Stomach (tissue), 9 donors: Measurements from ENCODE around the gene ANKRD11. TPM values are rescaled to one million over a fixed set of nuclear protein-coding genes. Genes with fewer than 3 reads are reported as not detected.
"Not testable (repeated sequence)": the region's sequence is repeated elsewhere in the genome, so short reads cannot be mapped to it uniquely, and the experiment has no call there.

Source experiments
- DNase-seq, 2 donors: peaks; one replicate each; pipeline versions ENCODE4 v3.0.0 to v3.0.0-alpha.2; 2013 to 2019
- H3K27ac ChIP-seq, 5 donors: fragments of 200-600 bp in 4 of 5; sonication (generic) in 4 of 5; one replicate each; pipeline ENCODE4 v1.5.1; 2013 to 2019; ENCODE audit warnings: mild to moderate bottlenecking in 1 of 5, moderate library complexity in 1 of 5
- H3K27me3 ChIP-seq, 3 donors: fragments of 200-600 bp; sonication (generic); one replicate each; pipeline ENCODE4 v1.5.1; 2017 to 2019; ENCODE audit warnings: mixed run types in 1 of 3
- H3K36me3 ChIP-seq, 4 donors: fragments of 200-600 bp; sonication (generic); 1 replicate in 3 of 4; 2 replicates in 1 of 4; pipeline ENCODE4 v1.5.1; 2016 to 2019
- H3K4me1 ChIP-seq, 4 donors: fragments of 200-600 bp; sonication (generic); one replicate each; pipeline ENCODE4 v1.5.1; 2016 to 2019
- H3K4me3 ChIP-seq, 4 donors: fragments of 200-600 bp; sonication (generic) in 3 of 4; one replicate each; pipeline ENCODE4 v1.5.1; 2016 to 2019; ENCODE audit warnings: mild to moderate bottlenecking in 1 of 4
- H3K9me3 ChIP-seq, 4 donors: fragments of 200-600 bp; sonication (generic); one replicate each; pipeline ENCODE4 v1.5.1; 2016 to 2019
- CTCF ChIP-seq, 7 experiments: fragments of 450-650 bp in 4 of 7; fragments of 200-600 bp in 3 of 7; sonication (generic) in 3 of 7; IDR thresholded peaks; one replicate each; pipeline ENCODE4 v1.5.1; 2016 to 2019; ENCODE audit warnings: antibody characterized with exemption in 7 of 7, control low read depth in 2 of 7, mild to moderate bottlenecking in 1 of 7
- EP300 ChIP-seq: sonication (generic); formaldehyde crosslinking; IDR thresholded peaks from one replicate; pipeline ENCODE4 v1.6.1; 2017; ENCODE audit warnings: antibody characterized with exemption
- POLR2A ChIP-seq, 4 donors: fragments of 450-650 bp; IDR thresholded peaks; one replicate each; pipeline ENCODE4 v1.6.1; 2016; ENCODE audit warnings: antibody characterized with exemption in 4 of 4, control low read depth in 2 of 4, mild to moderate bottlenecking in 1 of 4, moderate library complexity in 1 of 4
- POLR2AphosphoS5 ChIP-seq, 3 donors: sonication (generic); formaldehyde crosslinking; IDR thresholded peaks; one replicate each; pipeline ENCODE4 v1.6.1; 2016; ENCODE audit warnings: antibody characterized with exemption in 3 of 3
- WGBS, 5 donors: extraction: QIAGEN DNeasy Blood & Tissue Kit in 3 of 5; methylation state at CpG; one replicate each; pipeline versions ENCODE4 v1.1.5 to v1.1.7; 2013 to 2018; 5-methylcytosine and 5-hydroxymethylcytosine counted together
- intact Hi-C: fragments of 100-400 bp; cut with DNase I; formaldehyde crosslinking; loops from one replicate; pipeline ENCODE4 v1.15.1; 2023; ENCODE audit warnings: low total_unique reads
- polyA plus RNA-seq, 3 donors: library from polyadenylated mRNA; stranded (reverse); fragments of 200-250 nt; gene quantifications; one replicate each; pipeline ENCODE4 v1.2.3, GENCODE V29; 2013
- total RNA-seq, 5 donors: library from RNA; depleted of rRNA; stranded (reverse); fragments of >200 nt; gene quantifications; one replicate each; pipeline versions ENCODE4 v1.1.0 to v1.2.3, GENCODE V29; 2014 to 2016
- donor health status: healthy with polysubstance abuse.
- donor health status: Bipolar disorder and iron deficiency.
- donor health status: healthy.

Gene ANKRD11
- total and polyA plus RNA-seq, 8 donors, result 25.4 to 350 (median 88.7) TPM

- 91 to 96% (median 94%) methylated on average over 3 to 19 of the region's 19 CpGs for WGBS, 5 donors
- TF ChIP-seq CTCF (IDR thresholded peaks at IDR 0.05) (no peak), EP300 (no peak), POLR2A (IDR thresholded peaks at IDR 0.05) (no peak), POLR2AphosphoS5 (IDR thresholded peaks at IDR 0.05) (no peak)
- Histone ChIP-seq H3K36me3 (peaks cover 43 to 87% (median 86%) of the 10 kb centered on the region in 4 donors), H3K4me3 (no peak overlapping the region), H3K4me1 (no peaks in the 10 kb centered on the region), H3K27me3 (no peaks in the 10 kb centered on the region), H3K27ac (peak overlapping the region in 2 of 5 donors; percentile 14 to 34), H3K9me3 (no peaks in the 10 kb centered on the region)
- intact Hi-C loops, result no loop called here
- DNase-seq, result no peak
Measured at GRCh38 chr16:89268585-89268984, 221.8 kb downstream of the ANKRD11 start.

GRCh38 chr16:89267746-89268145, 222.6 kb downstream of the ANKRD11 start:
- H3K9me3 ChIP-seq, H3K4me1 ChIP-seq, H3K27ac ChIP-seq, intact Hi-C loops, H3K27me3 ChIP-seq, H3K4me3 ChIP-seq, DNase-seq: not testable (repeated sequence)
- peaks cover 35 to 78% (median 77%) of the 10 kb centered on the region in 4 donors for H3K36me3 ChIP-seq
- 91 to 94% (median 92%) methylated on average over 10 to 13 of the region's 15 CpGs for WGBS, 5 donors

GRCh38 chr16:89266521-89267134, 223.7 kb downstream of the ANKRD11 start:
- Histone ChIP-seq H3K36me3 (peaks cover 35 to 67% (median 66%) of the 10 kb centered on the region in 4 donors), H3K27me3 (no peaks in the 10 kb centered on the region), H3K4me1 (peaks cover 0 to 4% (median under 1%) of the 10 kb centered on the region in 4 donors), H3K27ac (no peak overlapping the region), H3K9me3 (peaks cover 0 to 15% (median 9%) of the 10 kb centered on the region in 4 donors), H3K4me3 (no peak overlapping the region)
- TF ChIP-seq POLR2A (IDR thresholded peaks at IDR 0.05), result no peak
- 90 to 96% (median 94%) methylated on average over 7 to 17 of the region's 17 CpGs for WGBS, 5 donors
- no peak for DNase-seq
- intact Hi-C loops, result no loop called here

GRCh38 chr16:89265647-89266046, 224.7 kb downstream of the ANKRD11 start:
- DNase-seq, result no peak
- 90 to 95% (median 92%) methylated on average over 18 to 21 of the region's 21 CpGs for WGBS, 5 donors
- intact Hi-C loops, result no loop called here
- Histone ChIP-seq H3K27ac (no peak overlapping the region), H3K27me3 (no peaks in the 10 kb centered on the region), H3K36me3 (peaks cover 31 to 58% (median 56%) of the 10 kb centered on the region in 4 donors), H3K4me1 (peaks cover 0 to 10% (median 3%) of the 10 kb centered on the region in 4 donors), H3K9me3 (peaks cover 0 to 15% (median 9%) of the 10 kb centered on the region in 4 donors), H3K4me3 (no peak overlapping the region)
- no peak for TF ChIP-seq POLR2AphosphoS5 (IDR thresholded peaks at IDR 0.05)
- TF ChIP-seq POLR2A (IDR thresholded peaks at IDR 0.05), result no peak
- no peak for TF ChIP-seq EP300
- TF ChIP-seq CTCF (IDR thresholded peaks at IDR 0.05), result no peak

GRCh38 chr16:89264800-89265550, 225.4 kb downstream of the ANKRD11 start:
- H3K4me3 ChIP-seq, result no peak overlapping the region
- H3K9me3 ChIP-seq, result peaks cover 0 to 15% (median 9%) of the 10 kb centered on the region in 4 donors
- peaks cover 24 to 51% (median 49%) of the 10 kb centered on the region in 4 donors for H3K36me3 ChIP-seq
- peaks cover 0 to 10% (median 3%) of the 10 kb centered on the region in 4 donors for H3K4me1 ChIP-seq
- no peak for DNase-seq
- 87 to 94% (median 91%) methylated on average over 19 of the region's 19 CpGs for WGBS, 5 donors
- no peak overlapping the region for H3K27ac ChIP-seq
- H3K27me3 ChIP-seq, result peaks cover 0 to 4% (median 0%) of the 10 kb centered on the region in 3 donors
- intact Hi-C loops, result no loop called here
- TF ChIP-seq CTCF (IDR thresholded peaks at IDR 0.05) (no peak), POLR2A (IDR thresholded peaks at IDR 0.05) (no peak), POLR2AphosphoS5 (IDR thresholded peaks at IDR 0.05) (no peak), EP300 (no peak)
